ENCODE data around the gene PNPO. TPM values are rescaled to one million over a fixed set of nuclear protein-coding genes. Genes with fewer than 3 reads are reported as not detected.

PNPO gene
- polyA plus RNA-seq, 1 experiment: 14.5 TPM

GRCh38 chr17:47945529-47946508 lies 4.4 kb downstream of the PNPO start:
- Histone ChIP-seq H3K9me3 (ENCODE audit: control insufficient read depth, insufficient read depth, low read length) (no peaks in the 10 kb centered on the region), H3K4me3 (ENCODE audit: low read depth, low read length) (no peak overlapping the region), H3K27me3 (ENCODE audit: control insufficient read depth, insufficient read depth, low read length) (no peaks in the 10 kb centered on the region), H3K27ac (ENCODE audit: low read depth, low read length) (no peak overlapping the region)
- CTCF ChIA-PET: interaction anchor here (0.8 to 8.3 kb wide), 16 partner anchors 7 to 190 kb away, joined by 3 to 180 read pairs (median 5); partner anchors contain the start of gene CDK5RAP3
- TF ChIP-seq CTCF (IDR thresholded peaks at IDR 0.05; ENCODE audit: low read depth, low read length): no peak
- POLR2A ChIA-PET: interaction anchor here (1.3 kb wide), 1 partner anchor 25 kb away, joined by 6 read pairs; the partner anchor contains the start of gene CDK5RAP3
- no peak for DNase-seq (ENCODE audit: low read depth, low spot score)

GRCh38 chr17:47946516-47946915 lies 5.1 kb downstream of the PNPO start:
- Histone ChIP-seq H3K27me3 (ENCODE audit: control insufficient read depth, insufficient read depth, low read length) (no peaks in the 10 kb centered on the region), H3K27ac (ENCODE audit: low read depth, low read length) (no peak overlapping the region), H3K9me3 (ENCODE audit: control insufficient read depth, insufficient read depth, low read length) (no peaks in the 10 kb centered on the region), H3K4me3 (ENCODE audit: low read depth, low read length) (no peak overlapping the region)
- CTCF ChIA-PET: interaction anchor here (0.8 to 8.3 kb wide), 25 partner anchors 8 to 661 kb away, joined by 3 to 180 read pairs (median 5); partner anchors contain the start of gene CDK5RAP3
- no peak for DNase-seq (ENCODE audit: low read depth, low spot score)
- no peak for TF ChIP-seq CTCF (IDR thresholded peaks at IDR 0.05; ENCODE audit: low read depth, low read length)
- POLR2A ChIA-PET: interaction anchor here (0.8 to 1.3 kb wide), 2 partner anchors 24 to 51 kb away, joined by 3 to 6 read pairs; partner anchors contain the start of genes CDK5RAP3 and SP2

- DNase-seq (ENCODE audit: low read depth, low spot score): no peak
- no peak overlapping the region for H3K27ac ChIP-seq (ENCODE audit: low read depth, low read length)
- ChIA-PET CTCF (interaction anchor here (0.5 to 8.3 kb wide), 28 partner anchors 8 to 661 kb away, joined by 3 to 180 read pairs (median 4); partner anchors contain the start of gene CDK5RAP3), POLR2A (interaction anchor here (0.6 to 1.3 kb wide), 3 partner anchors 24 to 73 kb away, joined by 3 to 7 read pairs (median 6); partner anchors contain the start of genes CDK5RAP3 and SP2)
- no peaks in the 10 kb centered on the region for H3K27me3 ChIP-seq (ENCODE audit: control insufficient read depth, insufficient read depth, low read length)
- no peak overlapping the region for H3K4me3 ChIP-seq (ENCODE audit: low read depth, low read length)
- TF ChIP-seq CTCF (IDR thresholded peaks at IDR 0.05; ENCODE audit: low read depth, low read length): peak; percentile 82
- no peaks in the 10 kb centered on the region for H3K9me3 ChIP-seq (ENCODE audit: control insufficient read depth, insufficient read depth, low read length)
These were observed 5.6 kb downstream of the PNPO start for GRCh38 chr17:47946929-47947397.

GRCh38 chr17:47948706-47949196 lies 7.4 kb downstream of the PNPO start:
- CTCF ChIA-PET: interaction anchor here (0.6 to 8.3 kb wide), 16 partner anchors 8 to 108 kb away, joined by 3 to 180 read pairs (median 8); partner anchors contain the start of genes CDK5RAP3, PNPO and SCRN2
- POLR2A ChIA-PET: interaction anchor here (1.1 kb wide), 1 partner anchor 22 kb away, joined by 3 read pairs; the partner anchor contains the start of gene CDK5RAP3
- H3K4me3 ChIP-seq (ENCODE audit: low read depth, low read length): no peak overlapping the region
- no peaks in the 10 kb centered on the region for H3K27me3 ChIP-seq (ENCODE audit: control insufficient read depth, insufficient read depth, low read length)
- no peak overlapping the region for H3K27ac ChIP-seq (ENCODE audit: low read depth, low read length)
- no peak for DNase-seq (ENCODE audit: low read depth, low spot score)
- no peak; the same call in 1 of the 2 replicates for TF ChIP-seq CTCF (IDR thresholded peaks at IDR 0.05; ENCODE audit: low read depth, low read length)
- no peaks in the 10 kb centered on the region for H3K9me3 ChIP-seq (ENCODE audit: control insufficient read depth, insufficient read depth, low read length)
